Forelimb muscle (tissue), 1 donor: ENCODE results near the gene ATP6V1G2. TPM values are rescaled to one million over a fixed set of nuclear protein-coding genes. Genes with fewer than 3 reads are reported as not detected.
"Not testable (repeated sequence)": the region's sequence is repeated elsewhere in the genome, so short reads cannot be mapped to it uniquely, and the experiment has no call there.

Experiments used
- DNase-seq: peaks from one replicate; pipeline ENCODE4 v3.0.0-alpha.2; 2013; ENCODE audit warnings: low read depth
- polyA plus RNA-seq: library from polyadenylated mRNA; unstranded; fragments of 120-200 nt; gene quantifications from one replicate; pipeline ENCODE4 v1.2.1, GENCODE V29; 2013; ENCODE audit not compliant: insufficient read length

The ATP6V1G2 gene
- polyA plus RNA-seq, 1 donor = 3.0 TPM

DNA sequence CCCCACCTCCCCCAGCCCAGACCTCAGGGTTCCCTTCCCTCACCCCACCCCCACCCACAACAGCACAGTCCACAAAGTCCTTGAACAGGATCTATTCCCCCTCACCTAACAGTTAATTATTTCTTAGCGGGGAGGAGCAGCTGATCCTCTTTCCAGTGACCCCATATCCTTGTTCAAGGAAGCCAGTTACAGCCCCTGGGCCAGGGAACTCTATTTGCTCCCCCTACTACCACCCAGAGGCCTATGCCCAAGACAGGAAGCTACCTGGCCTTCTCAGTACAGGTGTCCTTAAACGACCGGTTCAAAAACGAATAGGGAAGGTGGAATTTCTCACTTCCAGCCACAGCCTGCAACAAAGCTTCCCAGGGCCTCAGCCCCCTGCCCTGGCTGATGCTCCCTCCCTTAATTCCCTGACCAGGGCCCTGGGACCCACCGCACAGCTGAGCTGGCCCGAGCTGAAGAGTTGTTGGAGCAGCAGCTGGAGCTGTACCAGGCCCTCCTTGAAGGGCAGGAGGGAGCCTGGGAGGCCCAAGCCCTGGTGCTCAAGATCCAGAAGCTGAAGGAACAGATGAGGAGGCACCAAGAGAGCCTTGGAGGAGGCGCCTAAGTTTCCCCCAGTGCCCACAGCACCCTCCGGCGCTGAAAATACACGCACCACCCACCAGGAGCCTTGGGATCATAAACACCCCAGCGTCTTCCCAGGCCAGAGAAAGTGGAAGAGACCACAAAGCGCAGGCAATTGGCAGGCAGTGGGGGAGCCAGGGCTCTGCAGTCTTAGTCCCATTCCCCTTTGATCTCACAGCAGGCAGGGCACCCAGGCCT, 16.9 kb downstream of the ATP6V1G2 start:
- DNase-seq = no peak

DNA sequence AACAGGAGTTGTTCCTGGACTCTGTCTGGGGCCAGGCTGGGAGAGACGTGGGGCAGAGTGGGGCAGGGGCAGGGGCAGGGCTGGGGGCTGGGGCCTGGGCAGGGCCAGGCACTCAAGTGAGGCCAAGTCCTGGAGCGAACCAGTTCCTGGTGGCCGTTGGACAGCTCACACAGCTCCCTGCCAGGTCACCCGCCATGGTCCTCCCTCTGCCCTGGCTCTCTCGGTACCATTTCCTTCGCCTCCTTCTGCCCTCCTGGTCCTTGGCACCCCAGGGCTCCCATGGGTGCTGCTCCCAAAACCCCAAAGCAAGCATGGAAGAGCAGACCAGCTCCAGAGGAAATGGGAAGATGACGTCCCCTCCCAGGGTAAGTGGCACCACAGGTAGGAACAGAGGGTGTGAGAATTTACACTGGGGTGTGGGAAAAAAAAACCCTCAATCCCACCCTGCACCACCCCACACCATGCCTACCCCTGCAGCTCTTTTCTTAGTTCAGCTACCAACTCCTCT, 17.5 kb downstream of the ATP6V1G2 start, which contains the start of gene MCCD1:
TSS of gene MCCD1 (plus strand) at position 142 of the 508 bp plus-strand sequence. CDS start at position 195, 53 bp downstream.
- DNase-seq = no peak

DNA sequence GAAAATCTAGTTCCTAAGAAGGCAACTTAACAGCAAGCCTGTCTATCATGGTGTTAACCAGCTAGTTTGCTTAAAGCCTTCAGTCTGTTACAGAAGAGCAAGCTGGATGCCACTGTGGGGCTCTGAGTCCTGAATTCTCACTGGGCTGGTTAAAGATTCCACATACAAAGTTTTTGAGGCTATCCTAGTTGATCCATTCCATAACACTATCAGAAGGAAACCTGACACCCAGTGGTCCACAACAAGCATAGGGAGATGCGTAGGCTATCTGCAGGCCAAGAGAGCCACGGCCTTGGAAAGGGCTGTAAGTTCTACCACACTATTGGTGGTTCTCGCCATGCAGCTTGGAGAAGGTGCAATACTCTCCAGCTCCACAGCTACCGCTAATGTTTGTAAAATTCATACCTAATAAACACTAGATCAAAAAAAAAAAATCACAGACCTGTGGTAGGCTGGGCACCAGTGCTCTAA, 18.1 kb downstream of the ATP6V1G2 start:
- DNase-seq = no peak

GRCh38 chr6:31525932-31526591, 20.3 kb downstream of the ATP6V1G2 start:
- no peak for DNase-seq

DNA sequence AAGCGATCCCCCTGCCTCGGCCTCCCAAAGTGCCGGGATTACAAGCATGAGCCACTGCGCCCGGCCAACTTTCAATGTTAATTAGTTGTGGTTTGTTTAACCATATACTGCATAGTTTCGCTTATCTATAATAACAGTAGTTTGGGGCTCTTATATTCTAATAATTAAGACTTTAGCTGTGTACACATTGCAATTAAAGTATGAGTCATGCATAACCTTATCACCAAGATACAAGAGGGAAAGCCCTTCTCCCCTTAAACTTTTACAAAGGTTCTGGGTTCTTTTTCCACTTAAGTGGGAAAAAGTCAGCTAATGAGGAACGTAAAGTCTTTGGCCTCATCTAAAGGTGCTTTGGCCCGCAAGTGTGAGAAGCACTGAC, 20.9 kb downstream of the ATP6V1G2 start:
- no peak for DNase-seq

- no peak for DNase-seq
Measured at GRCh38 chr6:31521835-31522234, 24.6 kb downstream of the ATP6V1G2 start.

DNA sequence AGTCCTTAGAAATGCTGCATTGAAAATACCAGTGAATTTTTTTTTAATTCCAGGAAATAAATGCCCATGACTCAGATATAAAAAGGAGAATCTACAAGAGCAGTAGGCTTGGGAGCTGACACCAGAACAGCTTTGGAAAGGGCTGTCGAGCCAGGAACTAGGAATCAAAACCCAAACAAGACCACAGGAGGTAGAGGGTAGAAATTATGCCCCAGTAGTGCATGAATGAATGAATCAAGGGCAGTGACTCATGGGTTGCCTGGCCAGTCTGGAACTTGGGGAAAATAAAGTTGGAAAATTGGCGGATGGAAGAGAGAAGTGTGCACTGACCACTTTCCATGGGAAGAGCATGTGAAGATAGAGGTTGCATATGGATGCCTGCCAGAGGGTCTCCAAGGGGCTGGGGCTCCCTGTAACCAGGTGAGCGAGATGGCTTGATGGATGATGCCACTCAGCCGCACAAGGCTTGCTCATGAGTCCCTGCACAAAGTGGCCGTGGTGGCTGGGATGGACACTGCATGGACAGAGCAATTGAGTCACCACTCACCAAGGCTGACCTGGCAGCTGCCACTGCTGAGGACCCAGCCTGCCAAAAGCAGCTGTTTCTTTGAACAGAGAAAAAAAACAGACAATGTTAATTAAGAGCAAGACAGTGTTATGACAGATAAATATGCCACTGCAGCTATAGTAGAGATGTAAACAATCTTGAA, 32.8 kb downstream of the ATP6V1G2 start:
- no peak for DNase-seq

DNA sequence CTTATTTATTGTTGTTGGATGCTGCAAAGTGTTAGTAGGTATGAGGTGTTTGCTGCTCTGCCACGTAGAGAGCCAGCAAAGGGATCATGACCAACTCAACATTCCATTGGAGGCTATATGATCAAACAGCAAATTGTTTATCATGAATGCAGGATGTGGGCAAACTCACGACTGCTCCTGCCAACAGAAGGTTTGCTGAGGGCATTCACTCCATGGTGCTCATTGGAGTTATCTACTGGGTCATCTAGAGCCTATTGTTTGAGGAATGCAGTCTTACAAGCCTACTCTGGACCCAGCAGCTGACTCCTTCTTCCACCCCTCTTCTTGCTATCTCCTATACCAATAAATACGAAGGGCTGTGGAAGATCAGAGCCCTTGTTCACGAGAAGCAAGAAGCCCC, 36.4 kb downstream of the ATP6V1G2 start:
- no peak for DNase-seq

GRCh38 chr6:31509036-31509435, 37.4 kb downstream of the ATP6V1G2 start:
- not testable (repeated sequence) for DNase-seq

- no peak for DNase-seq
Measured at GRCh38 chr6:31502586-31502985, 43.8 kb downstream of the ATP6V1G2 start.

DNA sequence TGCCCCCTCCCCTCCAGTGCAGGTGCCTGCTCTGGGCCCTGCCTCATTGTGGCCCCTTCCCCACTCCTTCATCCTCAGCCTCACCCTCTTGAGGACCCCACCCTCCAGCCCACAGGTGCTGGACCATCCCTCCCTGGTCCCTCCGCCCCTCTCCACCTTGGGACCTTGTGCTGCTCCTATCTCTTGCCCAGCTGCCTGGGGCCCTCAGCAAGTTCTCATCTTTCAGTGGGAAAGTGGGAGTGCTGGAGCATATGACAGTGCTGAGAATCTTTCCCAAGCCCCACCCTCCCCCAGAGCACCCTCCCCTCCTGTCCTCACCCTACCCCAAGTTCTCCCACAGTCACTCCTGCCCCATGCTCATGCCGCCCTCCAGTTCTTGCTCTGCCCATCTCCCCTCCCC, 46.8 kb downstream of the ATP6V1G2 start:
- DNase-seq = not testable (repeated sequence)

- DNase-seq = no peak
Measured at GRCh38 chr6:31498748-31499147, 47.7 kb downstream of the ATP6V1G2 start.

DNA sequence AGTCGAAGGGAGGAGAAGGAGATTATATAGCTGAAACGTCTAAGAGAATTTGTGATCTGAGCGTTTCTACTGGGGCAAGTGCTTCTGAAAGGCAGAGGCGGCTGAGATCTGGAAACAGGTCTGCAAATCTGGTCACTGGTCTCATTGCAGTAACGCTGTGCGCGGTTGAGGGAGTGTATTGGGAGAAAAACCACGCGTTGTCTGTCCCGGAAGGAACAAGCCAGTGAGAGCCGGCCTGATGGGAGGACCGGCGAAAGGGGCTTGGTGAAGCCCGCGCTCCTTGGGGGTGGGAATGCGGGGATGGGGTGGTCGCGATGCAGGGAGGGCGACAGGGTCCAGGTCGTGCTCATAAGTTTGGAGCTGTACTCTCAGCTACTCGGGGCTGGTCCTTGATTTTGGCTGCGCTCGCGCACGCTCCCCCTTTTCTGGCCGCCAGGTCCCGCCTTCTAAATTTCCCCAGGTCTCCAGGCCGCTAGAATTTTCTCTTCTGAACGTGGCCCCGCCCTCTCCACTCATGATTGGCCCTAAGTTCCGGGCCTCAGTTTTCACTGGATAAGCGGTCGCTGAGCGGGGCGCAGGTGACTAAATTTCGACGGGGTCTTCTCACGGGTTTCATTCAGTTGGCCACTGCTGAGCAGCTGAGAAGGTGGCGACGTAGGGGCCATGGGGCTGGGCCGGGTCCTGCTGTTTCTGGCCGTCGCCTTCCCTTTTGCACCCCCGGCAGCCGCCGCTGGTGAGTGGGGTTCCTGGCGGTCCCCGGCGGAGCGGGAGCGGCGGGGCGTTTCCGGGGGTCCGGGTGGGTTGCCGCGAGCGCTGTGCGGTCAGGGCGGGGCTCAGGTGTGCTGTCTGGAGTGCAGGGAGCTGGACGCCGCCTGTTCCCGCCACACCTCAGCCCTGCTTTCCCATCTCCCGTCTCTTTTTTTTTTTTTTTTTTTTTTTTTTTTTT, 48.6 kb downstream of the ATP6V1G2 start, which contains the start of gene MICB:
TSS of gene MICB (plus strand) at position 615 of the 946 bp plus-strand sequence. CDS start at position 664, 49 bp downstream.
- no peak for DNase-seq

- DNase-seq = not testable (repeated sequence)
Measured at GRCh38 chr6:31496826-31497225, 49.6 kb downstream of the ATP6V1G2 start.

- no peak for DNase-seq
Measured at GRCh38 chr6:31495580-31495979, 50.8 kb downstream of the ATP6V1G2 start.

Other genes with a start within 250 kb of the ATP6V1G2 start
- gene HLA-B, start 189.4 kb downstream of the ATP6V1G2 start, polyA plus RNA-seq = 104 TPM
- gene MICA, start 143.0 kb downstream of the ATP6V1G2 start, polyA plus RNA-seq = 5.1 TPM
- gene MICB, start 48.5 kb downstream of the ATP6V1G2 start, polyA plus RNA-seq = 1.1 TPM
- gene MCCD1, start 17.6 kb downstream of the ATP6V1G2 start, polyA plus RNA-seq = not detected
- 368 TPM for gene DDX39B, start 4.6 kb downstream of the ATP6V1G2 start, polyA plus RNA-seq
- 16.8 TPM for gene NFKBIL1, start 1.0 kb upstream of the ATP6V1G2 start, polyA plus RNA-seq
- gene LTA, start 25.7 kb upstream of the ATP6V1G2 start, polyA plus RNA-seq = 0.18 TPM
- not detected for gene TNF, start 29.0 kb upstream of the ATP6V1G2 start, polyA plus RNA-seq
- gene LTB, start 35.8 kb upstream of the ATP6V1G2 start, polyA plus RNA-seq = 1.1 TPM
- gene LST1, start 39.7 kb upstream of the ATP6V1G2 start, polyA plus RNA-seq = 7.4 TPM
- gene NCR3, start 46.4 kb upstream of the ATP6V1G2 start, polyA plus RNA-seq = 0.24 TPM
- gene AIF1, start 68.6 kb upstream of the ATP6V1G2 start, polyA plus RNA-seq = 13.4 TPM
- 133 TPM for gene PRRC2A, start 74.1 kb upstream of the ATP6V1G2 start, polyA plus RNA-seq
- gene BAG6, start 106.1 kb upstream of the ATP6V1G2 start, polyA plus RNA-seq = 200 TPM
- 4.3 TPM for gene APOM, start 109.3 kb upstream of the ATP6V1G2 start, polyA plus RNA-seq
- gene C6orf47, start 114.2 kb upstream of the ATP6V1G2 start, polyA plus RNA-seq = 12.1 TPM
- gene GPANK1, start 118.4 kb upstream of the ATP6V1G2 start, polyA plus RNA-seq = 14.1 TPM
- gene CSNK2B, start 119.5 kb upstream of the ATP6V1G2 start, polyA plus RNA-seq = 125 TPM
- gene LY6G5B, start 123.4 kb upstream of the ATP6V1G2 start, polyA plus RNA-seq = 11.5 TPM
- 2.7 TPM for gene LY6G5C, start 134.5 kb upstream of the ATP6V1G2 start, polyA plus RNA-seq
- 43.8 TPM for gene ABHD16A, start 156.7 kb upstream of the ATP6V1G2 start, polyA plus RNA-seq
- not detected for gene LY6G6F, start 160.3 kb upstream of the ATP6V1G2 start, polyA plus RNA-seq
- 0.47 TPM for gene LY6G6D, start 168.7 kb upstream of the ATP6V1G2 start, polyA plus RNA-seq
- gene LY6G6C, start 175.1 kb upstream of the ATP6V1G2 start, polyA plus RNA-seq = 0.62 TPM
- gene MPIG6B, start 176.8 kb upstream of the ATP6V1G2 start, polyA plus RNA-seq = 1.2 TPM
- 108 TPM for gene DDAH2, start 182.7 kb upstream of the ATP6V1G2 start, polyA plus RNA-seq
- gene CLIC1, start 189.9 kb upstream of the ATP6V1G2 start, polyA plus RNA-seq = 102 TPM
- 14.2 TPM for gene MSH5, start 193.4 kb upstream of the ATP6V1G2 start, polyA plus RNA-seq
- gene SAPCD1, start 216.0 kb upstream of the ATP6V1G2 start, polyA plus RNA-seq = 3.0 TPM
- 2.9 TPM for gene VWA7, start 230.7 kb upstream of the ATP6V1G2 start, polyA plus RNA-seq
- gene VARS1, start 249.1 kb upstream of the ATP6V1G2 start, polyA plus RNA-seq = 46.5 TPM